ENCODE data around the gene ZFYVE1.

GRCh38 chr14:72941286-72941985, 85.5 kb downstream of the ZFYVE1 start:
- TF ChIP-seq MAX (IDR thresholded peaks at IDR 0.05; ENCODE audit: insufficient read depth, insufficient read length) (no peak), POLR2A (IDR thresholded peaks at IDR 0.05; ENCODE audit: low read depth, low read length) (no peak), POLR2AphosphoS5 (IDR thresholded peaks at IDR 0.05; ENCODE audit: insufficient read depth, low read depth, low read length) (no peak)
- TF ChIP-seq, protein P1, sequence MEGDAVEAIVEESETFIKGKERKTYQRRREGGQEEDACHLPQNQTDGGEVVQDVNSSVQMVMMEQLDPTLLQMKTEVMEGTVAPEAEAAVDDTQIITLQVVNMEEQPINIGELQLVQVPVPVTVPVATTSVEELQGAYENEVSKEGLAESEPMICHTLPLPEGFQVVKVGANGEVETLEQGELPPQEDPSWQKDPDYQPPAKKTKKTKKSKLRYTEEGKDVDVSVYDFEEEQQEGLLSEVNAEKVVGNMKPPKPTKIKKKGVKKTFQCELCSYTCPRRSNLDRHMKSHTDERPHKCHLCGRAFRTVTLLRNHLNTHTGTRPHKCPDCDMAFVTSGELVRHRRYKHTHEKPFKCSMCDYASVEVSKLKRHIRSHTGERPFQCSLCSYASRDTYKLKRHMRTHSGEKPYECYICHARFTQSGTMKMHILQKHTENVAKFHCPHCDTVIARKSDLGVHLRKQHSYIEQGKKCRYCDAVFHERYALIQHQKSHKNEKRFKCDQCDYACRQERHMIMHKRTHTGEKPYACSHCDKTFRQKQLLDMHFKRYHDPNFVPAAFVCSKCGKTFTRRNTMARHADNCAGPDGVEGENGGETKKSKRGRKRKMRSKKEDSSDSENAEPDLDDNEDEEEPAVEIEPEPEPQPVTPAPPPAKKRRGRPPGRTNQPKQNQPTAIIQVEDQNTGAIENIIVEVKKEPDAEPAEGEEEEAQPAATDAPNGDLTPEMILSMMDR (IDR thresholded peaks at IDR 0.05; ENCODE audit: extremely low read depth in 1 of 2, insufficient read depth in 1 of 2, low read depth in 1 of 2, low read length in 2 of 2), result no peak
